ENCODE measurements around the gene USP12. TPM values are rescaled to one million over a fixed set of nuclear protein-coding genes. Genes with fewer than 3 reads are reported as not detected.

The USP12 gene
- total RNA-seq, 4 donors from 2014 or later = 23.0 to 30.9 (median 26.9) TPM

- intact Hi-C loops (cut with DNase I; ENCODE audit: low total_unique reads) = no loop called here
- WGBS, 2 donors = 90 to 92% methylated on average over 3 of the region's 3 CpGs
- no peak for TF ChIP-seq CTCF (IDR thresholded peaks at IDR 0.05)
- TF ChIP-seq POLR2A (IDR thresholded peaks at IDR 0.05) = no peak
- H3K4me3 ChIP-seq (ENCODE audit: low read depth, poor library complexity, severe bottlenecking) = no peak overlapping the region
- DNase-seq (ENCODE audit: low spot score in 2 of 2) = no peak
Measured at GRCh38 chr13:27118428-27119054, 53.1 kb downstream of the USP12 start.

GRCh38 chr13:27117952-27118351 is 53.7 kb downstream of the USP12 start:
- TF ChIP-seq POLR2A (IDR thresholded peaks at IDR 0.05) = no peak
- no peak for TF ChIP-seq CTCF (IDR thresholded peaks at IDR 0.05)
- WGBS, 2 donors = 79 to 88% methylated on average over 5 of the region's 5 CpGs
- intact Hi-C loops (cut with DNase I; ENCODE audit: low total_unique reads) = no loop called here
- H3K4me3 ChIP-seq (ENCODE audit: low read depth, poor library complexity, severe bottlenecking) = no peak overlapping the region
- no peak for DNase-seq (ENCODE audit: low spot score in 2 of 2)

- intact Hi-C loops (cut with DNase I; ENCODE audit: low total_unique reads) = no loop called here
- no peak overlapping the region for H3K4me3 ChIP-seq (ENCODE audit: low read depth, poor library complexity, severe bottlenecking)
- WGBS, 2 donors = 50 to 58% methylated on average over 1 of the region's 1 CpG
- no peak for DNase-seq (ENCODE audit: low spot score in 2 of 2)
- TF ChIP-seq CTCF (IDR thresholded peaks at IDR 0.05) (no peak), POLR2A (IDR thresholded peaks at IDR 0.05) (no peak)
Measured at GRCh38 chr13:27117158-27117557, 54.5 kb downstream of the USP12 start.

GRCh38 chr13:27113436-27113835 is 58.2 kb downstream of the USP12 start:
- TF ChIP-seq CTCF (IDR thresholded peaks at IDR 0.05) = no peak
- no peak for TF ChIP-seq POLR2A (IDR thresholded peaks at IDR 0.05)
- intact Hi-C loops (cut with DNase I; ENCODE audit: low total_unique reads) = no loop called here
- no peak for DNase-seq (ENCODE audit: low spot score in 2 of 2)
- H3K4me3 ChIP-seq (ENCODE audit: low read depth, poor library complexity, severe bottlenecking) = no peak overlapping the region
- WGBS, 2 donors = 92 to 93% methylated on average over 4 of the region's 4 CpGs

- no peak for DNase-seq (ENCODE audit: low spot score in 2 of 2)
- no peak for TF ChIP-seq POLR2A (IDR thresholded peaks at IDR 0.05)
- TF ChIP-seq CTCF (IDR thresholded peaks at IDR 0.05) = no peak
- intact Hi-C loops (cut with DNase I; ENCODE audit: low total_unique reads) = no loop called here
- H3K4me3 ChIP-seq (ENCODE audit: low read depth, poor library complexity, severe bottlenecking) = no peak overlapping the region
Measured at GRCh38 chr13:27112006-27112405, 59.6 kb downstream of the USP12 start.
